ENCODE data around the gene DENND1A.
"Not testable (repeated sequence)": the region's sequence is repeated elsewhere in the genome, so short reads cannot be mapped to it uniquely, and the experiment has no call there.

DENND1A gene

DNA sequence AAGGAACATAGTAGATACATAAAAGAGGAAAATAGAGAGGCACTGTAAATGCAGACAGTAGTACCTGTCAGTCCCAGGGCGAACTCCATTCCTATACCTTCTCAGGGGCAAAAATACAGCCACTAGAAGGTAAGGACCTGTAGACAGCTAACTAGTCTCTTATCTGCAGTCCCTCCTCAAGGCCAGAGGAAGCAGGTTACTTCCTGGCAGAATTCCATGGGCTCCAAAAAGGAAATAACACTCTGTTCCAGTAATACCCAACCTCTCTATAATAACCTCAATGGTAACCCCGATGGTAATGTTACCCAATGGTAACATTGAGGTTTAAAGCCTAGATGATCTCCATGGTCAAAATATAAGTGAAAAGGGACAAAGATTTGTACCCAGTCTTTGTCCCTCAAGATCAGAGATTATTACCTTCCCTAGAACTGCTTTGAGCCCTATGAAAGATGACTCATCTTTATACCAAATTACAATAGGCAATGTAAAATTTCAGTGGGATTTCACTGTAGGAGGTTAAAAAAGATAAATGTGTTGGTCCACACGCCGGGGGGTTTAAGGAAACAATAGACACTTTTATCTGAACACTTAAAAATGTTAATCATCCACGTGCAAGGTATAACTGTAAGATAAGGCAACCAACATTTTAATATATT, 113.0 kb downstream of the DENND1A start:
- no peak for DNase-seq (ENCODE audit: low spot score)

DNA sequence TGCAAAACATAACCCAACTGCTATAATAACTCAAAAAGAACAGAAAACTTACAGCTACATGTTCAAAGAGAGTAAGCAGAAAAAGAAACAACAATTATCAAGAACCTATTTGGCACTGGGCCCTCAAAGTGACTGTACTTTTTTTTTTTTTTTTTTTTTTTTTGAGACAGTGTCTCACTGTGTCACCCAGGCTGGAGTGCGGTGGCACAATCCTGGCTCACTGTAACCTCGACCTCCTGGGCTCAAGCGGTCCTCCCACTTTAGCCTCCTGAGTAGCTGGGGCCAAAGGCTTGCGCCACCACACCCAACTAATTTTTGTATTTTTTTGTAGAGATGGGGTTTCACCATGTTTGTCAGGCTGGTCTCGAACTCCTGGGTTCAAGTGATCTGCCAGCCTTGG, 114.1 kb downstream of the DENND1A start:
- DNase-seq (ENCODE audit: low spot score), result not testable (repeated sequence)

DNA sequence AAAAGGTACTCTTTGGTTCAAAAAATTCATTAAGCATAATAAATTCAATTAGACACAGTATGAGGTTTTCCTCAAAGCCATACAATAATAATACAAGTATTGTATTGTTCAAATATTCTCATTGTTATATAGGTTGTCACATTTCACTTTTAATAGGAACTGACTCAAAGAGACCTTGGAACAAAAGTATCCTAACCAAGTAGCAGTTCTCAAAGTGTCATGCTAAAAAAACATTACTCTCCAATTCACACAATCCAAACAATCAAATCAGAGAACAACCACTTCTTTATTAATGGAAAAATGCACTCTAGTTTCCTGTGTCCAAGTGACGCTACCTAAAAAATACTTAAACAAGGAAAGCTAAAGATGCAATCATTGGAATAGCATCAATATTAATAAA, 115.4 kb downstream of the DENND1A start:
- no peak for DNase-seq (ENCODE audit: low spot score)

DNA sequence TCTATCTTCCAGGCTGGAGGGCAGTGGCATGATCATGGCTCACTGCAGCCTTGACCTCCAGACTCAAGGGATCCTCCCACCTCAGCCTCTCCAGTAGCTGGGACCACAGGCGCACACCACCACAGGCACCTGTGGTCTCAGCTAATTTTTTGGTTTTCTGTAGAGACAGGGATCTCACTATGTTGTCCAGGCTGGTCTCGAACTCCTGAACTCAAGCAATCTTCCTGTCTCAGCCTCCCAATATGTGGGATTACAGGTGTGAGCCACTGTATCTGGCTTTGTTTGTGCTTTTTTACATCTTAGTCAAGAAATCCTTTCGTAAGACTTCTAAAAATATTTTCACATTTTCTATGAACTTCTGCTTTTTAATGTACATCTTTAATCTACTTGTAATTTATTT, 116.9 kb downstream of the DENND1A start:
- DNase-seq (ENCODE audit: low spot score), result no peak

DNA sequence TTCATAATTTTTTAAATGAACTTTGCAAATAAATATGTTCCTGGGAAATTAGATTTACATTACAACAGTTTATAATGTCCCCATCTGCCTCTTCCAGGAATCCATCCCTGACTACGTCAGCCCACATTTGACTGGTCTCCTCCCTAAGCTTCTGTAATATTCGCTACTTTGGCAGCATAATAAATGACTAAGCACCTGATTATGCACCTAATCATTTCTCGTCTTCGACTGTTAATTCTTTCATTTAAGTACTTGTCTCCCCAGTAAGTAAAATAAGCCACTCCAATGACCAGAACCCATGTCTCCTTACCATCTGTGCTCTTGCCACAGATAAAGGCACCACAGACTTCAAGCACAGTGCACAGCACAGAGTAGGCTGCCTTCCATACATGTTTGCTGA, 122.7 kb downstream of the DENND1A start:
- DNase-seq (ENCODE audit: low spot score), result no peak

DNA sequence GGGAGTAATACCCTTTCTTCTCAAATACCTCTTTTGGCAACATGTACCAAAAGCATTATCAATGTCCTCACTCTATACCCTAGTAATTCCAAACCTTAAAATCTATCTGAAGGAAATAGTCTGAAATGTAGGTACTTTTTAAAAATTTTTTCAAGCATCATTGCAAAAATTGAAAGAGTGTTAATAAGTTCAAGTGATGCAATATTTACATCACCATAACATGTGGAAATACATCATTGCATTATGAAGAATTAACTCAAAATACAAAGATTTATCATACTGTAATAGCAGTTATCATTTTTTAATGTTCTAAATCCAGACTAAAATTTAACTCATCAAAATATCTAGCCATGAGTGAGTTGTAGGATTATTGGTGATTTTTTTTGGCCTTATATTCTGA, 123.1 kb downstream of the DENND1A start:
- no peak for DNase-seq (ENCODE audit: low spot score)

DNA sequence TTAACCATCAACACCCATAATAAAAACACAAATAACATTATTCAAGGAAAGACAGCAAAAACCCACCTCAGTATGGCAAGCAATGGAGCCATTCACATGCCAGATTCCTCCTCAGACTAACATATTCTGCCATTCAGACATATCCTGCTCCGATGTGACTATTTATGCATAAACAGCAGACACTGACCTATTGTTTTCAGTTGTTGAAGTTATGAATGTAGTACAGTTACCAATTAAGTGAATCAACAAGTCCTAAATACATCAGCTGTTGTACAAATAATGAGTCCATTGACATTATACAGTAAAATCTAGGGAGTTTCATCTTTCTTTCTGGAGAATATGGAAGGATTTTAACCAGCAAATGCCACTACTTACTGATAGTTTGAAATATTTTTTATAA, 131.7 kb downstream of the DENND1A start:
- no peak for DNase-seq (ENCODE audit: low spot score)

DNA sequence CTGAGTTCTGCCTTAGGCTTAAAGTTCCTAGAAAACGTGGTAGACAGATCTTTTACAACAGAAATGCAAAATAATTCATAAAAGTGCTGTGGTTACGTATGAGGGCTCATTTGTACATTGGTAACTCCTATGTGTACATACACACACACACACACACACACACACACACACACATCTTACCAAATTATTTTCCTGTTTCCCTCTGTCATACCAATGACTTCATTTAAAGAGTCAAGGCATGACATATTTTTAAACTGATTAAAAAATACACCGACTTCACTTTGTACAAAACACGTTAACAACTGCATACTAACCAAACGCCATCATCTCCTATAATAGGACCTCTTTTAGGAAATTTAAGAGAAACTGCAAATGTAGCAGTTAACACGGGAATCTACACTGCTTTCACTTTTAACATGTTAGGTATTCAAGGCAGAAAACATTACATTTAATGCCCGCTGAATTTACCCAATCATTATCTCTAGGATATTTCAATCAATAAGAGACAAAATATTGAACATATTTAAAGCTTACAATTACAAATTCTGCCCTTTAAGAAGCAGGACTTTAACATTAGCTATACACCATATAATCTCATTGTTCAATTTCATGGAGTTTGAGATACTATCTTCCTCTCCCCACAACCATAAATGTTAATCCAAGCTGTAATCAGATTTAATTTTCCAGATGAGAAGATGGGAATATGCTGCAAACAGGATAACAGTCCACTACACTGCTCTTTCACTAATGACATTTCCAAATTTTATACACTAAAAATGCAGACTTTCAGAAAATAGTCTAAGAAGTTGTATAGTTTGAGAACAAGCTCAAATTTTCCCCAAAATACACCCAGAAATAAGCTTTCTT, 133.1 kb downstream of the DENND1A start:
- DNase-seq (ENCODE audit: low spot score), result no peak

DNA sequence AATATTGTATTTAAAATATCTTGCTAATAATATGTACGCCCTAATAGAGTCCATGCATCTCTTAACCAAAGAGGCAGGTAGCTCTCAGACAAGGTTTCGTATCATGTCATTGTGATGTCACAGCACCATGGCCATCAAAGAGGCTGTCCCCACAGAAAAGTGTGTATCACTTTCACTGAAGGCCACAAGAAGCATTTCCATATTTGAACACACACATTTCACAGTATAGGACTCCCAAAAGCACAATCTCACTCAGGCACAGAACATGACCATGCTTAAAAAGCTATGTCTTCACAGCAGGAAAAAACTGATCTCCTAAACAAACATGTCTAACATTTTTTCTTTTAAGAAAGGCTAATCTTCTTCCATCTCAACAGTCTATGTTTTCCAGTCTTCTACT, 133.8 kb downstream of the DENND1A start:
- no peak for DNase-seq (ENCODE audit: low spot score)

DNA sequence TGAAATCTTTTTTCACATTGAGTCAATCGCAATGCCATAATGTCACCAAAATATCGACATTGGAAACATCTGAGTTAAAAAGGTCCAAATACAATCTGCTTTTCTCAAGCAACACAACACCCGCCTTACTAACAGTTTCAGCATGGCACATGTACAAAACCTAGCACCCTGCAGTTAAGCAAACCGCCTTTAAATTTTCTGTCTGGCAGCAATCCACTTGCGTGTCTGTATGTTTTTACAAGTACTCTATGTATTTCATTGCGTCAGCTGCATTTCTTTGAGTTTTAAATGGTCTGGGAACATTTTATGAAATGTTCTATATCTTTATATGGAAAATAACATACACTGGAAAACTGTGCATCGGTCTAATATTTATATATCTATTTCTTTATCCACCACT, 134.6 kb downstream of the DENND1A start:
- DNase-seq (ENCODE audit: low spot score), result no peak

DNA sequence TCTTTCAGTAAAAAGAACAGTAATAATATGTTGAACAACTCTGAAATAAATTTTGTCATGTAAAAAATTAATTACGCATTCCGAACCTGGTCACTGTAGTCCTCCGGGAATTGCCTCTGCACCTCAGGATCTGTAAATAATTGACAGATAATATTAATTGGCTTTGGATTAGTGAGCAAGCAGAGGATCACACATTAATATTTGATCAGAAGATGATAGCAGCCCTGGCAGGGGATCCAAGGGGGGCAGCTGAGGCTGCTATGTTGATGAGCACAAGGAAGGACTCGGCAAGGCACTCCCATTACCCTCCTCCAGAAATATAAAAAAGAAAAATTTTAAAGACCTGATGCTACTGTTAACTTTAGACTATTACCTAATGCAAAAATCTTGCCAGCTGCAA, 137.4 kb downstream of the DENND1A start:
- DNase-seq (ENCODE audit: low spot score), result no peak

DNA sequence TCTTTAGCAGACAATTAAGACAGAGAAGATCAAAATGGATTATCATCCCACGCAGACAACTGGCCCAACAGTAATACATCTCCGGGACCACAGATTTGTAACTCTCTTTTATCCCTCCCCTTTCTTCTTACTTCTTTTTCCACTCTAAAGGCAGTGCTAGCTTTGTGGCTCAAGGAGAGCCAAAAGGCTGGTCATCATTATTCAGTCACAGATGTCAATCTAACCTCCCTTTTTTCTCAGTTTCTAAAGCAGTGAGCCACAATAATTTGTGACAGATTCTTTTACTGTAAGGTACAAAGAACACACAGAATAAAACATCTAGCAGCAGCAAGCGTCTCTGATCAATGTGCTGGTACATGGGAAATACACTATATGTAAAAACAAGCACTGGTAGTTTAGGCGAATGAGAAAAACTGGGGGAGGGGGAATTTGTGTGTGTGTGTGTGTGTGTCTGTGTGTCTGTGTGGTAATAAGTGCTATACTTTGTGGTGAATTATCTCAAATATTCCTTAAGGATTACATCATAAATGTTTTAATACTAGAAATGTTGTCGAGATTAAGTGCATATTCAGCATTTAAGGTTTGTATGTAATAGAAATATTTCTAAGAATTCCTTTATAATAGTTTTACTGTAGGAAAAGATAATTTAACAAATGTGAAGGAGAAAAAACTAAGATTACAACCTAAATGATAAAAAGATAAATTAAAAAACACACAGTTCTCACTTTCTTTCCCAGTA, 140.2 kb downstream of the DENND1A start:
- no peak for DNase-seq (ENCODE audit: low spot score)

DNA sequence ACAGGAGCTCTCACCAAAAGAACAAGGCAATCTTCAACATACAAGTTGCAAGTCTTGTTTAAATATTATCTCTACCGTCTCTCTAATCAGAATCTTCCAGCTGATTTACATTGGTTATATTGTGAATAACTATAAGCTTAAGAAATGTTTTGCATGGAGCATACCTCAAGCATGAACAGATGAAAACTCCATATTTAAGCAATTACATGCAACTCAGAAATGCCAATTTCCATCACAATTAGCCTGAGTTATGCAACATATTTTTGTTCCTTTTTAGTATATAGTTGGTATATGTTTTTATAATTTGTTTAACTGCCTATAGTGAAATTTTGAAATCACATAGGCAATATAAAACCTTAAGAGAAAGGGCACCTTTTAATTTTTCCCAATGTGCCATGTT, 142.5 kb downstream of the DENND1A start:
- no peak for DNase-seq (ENCODE audit: low spot score)

DNA sequence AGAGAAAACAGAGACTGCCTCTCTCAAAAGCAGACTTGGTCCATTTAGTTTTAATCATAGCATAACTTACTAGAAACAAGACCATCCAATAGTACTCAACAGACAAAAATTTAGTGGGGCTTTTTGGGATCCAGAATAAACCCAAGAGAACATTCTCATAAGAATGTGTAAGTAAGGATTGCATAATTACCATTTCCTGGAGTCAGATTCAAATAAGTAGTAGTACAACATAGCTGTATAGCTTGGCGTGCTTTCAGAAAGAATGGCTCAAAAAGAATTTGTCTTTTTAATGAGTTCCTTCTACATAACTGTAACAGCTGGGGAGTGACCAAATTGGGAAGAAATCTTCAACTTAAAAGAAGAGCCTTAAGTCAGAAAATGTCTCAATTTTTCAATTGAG, 145.4 kb downstream of the DENND1A start:
- DNase-seq (ENCODE audit: low spot score), result no peak

DNA sequence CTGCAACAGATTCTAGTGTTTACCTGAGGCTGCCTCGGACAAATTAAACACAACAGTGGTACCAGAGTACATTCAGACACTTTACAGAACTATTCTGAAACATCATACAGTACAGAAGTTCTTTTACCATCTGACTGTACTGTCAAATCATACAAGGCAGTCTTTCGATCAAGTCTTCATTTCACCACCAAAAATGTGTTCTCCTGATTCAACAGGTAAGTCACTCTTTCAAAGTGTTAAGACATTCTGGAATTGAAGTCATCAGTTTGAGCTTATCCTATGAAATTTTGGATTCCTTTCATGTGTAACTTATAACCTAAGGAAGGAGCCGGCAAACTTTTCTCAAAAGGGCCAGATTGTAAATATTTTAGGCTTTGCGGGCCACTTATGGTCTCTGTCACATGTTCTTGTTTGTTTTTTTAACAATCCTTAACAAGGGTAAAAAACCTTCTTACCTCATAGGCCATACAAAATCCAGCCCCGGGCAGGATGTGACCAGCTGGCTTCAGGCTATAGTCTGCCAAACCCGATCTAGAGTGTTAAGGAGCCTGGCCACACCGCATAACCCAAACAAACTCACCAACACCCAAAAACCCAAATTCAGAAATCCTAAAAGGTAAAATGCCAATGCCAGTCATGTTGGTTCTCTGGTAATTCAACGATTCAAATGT, 151.6 kb downstream of the DENND1A start:
- no peak for DNase-seq (ENCODE audit: low spot score)

DNA sequence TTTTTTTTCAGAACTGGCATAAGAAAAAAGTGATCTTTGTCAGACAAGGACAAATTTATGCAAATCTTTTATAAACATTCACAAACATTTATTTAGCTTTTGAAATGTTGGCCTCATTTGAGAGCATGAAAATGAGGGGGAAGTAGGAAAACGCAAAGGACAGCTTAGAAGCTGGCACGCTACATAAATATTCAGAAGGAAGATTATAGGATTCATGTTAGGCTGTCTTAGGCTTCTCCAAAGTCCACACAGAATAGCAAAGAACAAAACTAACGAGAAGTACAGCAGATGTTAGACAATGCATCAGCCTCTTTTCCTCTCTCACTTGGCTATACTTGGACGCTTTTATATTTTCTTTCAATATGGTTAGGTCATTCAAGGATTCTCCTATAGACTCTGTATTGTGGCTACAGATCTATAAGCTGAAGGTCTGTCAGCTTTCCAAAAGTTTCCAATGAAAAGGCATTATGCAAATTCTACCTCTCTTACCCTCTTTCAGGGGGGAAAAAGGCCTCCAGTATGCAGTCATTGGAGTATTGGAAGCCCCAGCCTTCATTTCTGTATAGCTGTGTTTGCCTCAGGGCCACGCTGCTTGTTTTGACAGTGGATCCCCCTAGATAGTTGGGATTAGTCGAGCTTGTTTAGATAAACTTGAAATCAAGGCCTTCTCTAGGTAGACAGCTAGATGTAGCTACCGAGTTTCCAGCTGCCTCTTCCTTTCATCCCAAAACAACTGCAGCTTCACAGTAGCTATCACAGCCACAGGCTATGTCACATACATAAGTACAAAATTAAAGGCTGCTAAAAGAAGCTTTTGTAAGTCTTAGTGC, 153.0 kb downstream of the DENND1A start:
- DNase-seq (ENCODE audit: low spot score), result no peak

DNA sequence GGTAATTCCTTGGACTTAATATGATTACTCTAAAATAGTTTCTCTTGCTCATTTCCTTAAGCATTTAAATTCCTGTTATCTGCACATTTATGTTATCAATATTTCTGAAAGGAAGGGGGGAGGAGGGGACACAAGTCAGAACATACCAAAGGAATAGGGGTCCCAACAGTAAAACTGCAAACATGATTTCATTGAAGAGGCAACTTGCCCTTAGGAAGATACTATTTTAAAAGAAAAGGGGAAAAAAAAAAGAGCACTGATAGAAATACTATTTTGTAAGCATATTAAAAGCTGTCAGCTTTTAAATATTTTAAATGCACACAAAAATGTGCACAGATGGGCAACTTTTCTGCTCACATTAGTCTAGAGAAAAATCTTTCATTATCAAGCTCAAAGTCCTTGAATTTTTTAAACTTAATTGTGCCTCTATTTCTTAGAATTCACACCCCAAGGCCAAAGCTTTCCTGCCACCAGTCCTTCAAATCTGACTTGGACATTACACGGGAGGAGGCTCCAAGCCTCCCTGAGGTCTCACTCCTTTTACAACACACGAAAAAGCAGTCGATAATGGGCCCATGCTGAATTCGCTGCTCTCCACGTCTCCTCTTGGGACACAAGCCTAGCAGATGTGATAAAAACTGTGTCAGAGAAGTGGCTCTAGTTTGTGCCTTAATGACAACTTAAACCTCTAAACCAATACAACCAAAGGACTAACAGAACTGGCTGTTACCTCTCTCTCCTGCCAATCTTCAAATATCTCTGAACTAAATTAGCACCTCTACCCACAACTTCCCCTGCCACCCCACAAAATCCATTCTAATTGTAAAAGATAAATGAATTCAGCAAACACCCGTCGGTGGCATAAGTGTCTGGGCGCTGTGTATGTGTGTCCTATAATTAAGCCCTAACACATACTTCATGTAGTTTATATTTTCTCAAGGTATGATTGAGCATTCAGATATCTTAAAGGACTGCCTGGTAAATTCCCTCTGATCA, 154.3 kb downstream of the DENND1A start:
- DNase-seq (ENCODE audit: low spot score), result no peak

DNA sequence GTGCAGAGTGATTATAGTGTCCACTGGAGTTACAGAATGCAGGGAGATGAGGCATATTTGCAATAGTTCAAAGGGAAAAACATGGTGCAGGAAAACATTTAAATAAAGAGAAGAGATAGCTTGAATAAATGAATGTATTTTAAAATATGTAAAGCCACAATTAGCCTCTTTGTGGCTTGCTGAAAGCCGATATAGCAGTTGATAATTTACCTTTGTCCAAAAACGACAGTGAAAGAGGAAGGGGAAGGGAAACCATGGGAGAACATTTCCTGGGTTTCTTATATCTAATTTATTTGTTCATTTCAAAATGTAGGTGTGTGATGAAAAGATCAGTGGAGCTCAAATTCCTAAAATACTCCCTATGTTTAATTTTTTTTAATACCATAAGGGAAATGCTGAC, 156.1 kb downstream of the DENND1A start:
- no peak for DNase-seq (ENCODE audit: low spot score)

DNA sequence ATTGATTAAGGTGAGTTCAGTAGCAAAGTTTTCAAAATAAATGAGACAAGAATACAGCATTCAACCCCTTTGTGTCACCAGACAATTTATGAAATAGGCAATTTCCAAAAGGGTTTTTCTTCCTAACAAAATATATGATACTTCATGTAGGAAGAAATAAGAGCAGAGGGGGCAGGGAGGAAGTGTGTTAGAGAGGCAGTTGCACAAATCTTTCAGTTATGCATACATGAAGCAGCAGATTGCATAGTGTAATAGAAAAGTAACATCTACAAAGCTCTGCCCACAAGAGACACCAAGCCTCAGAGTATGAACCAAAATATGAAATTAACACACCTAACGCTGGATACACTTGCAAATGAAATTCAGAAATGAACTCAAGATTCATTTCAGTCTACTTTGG, 157.0 kb downstream of the DENND1A start:
- DNase-seq (ENCODE audit: low spot score), result no peak

DNA sequence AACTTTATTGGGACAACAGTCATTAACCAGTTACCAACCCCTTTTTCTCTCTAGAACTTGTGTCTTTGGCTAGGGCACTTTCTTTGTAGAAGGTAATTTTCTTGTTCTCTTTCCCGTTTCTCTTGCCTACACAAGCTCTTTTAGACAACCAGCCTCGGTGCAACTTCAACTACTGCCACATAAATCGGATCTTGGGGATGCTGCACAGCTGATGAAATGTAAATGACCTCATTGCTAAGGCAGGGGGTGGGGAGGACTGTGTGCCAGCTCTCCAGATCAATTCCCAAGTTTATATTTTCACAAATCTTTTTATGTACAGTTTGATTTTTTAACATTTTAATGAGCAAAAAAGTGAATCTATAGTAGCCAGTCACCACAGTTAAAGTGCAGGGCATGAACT, 157.6 kb downstream of the DENND1A start:
- DNase-seq (ENCODE audit: low spot score), result no peak
